GM21619 (cell line): ENCODE data around the gene MYOC.
A peak's percentile ranks its signal among the peaks of the same experiment; 100 is the strongest.
"Not testable (repeated sequence)": the region's sequence is repeated elsewhere in the genome, so short reads cannot be mapped to it uniquely, and the experiment has no call there.

ENCODE experiments used
- ATAC-seq: cut with Tn5 transposase; IDR thresholded peaks from one replicate; pipeline ENCODE4 v1.9.1; 2021; ENCODE audit not compliant: unreplicated experiment

MYOC gene

DNA sequence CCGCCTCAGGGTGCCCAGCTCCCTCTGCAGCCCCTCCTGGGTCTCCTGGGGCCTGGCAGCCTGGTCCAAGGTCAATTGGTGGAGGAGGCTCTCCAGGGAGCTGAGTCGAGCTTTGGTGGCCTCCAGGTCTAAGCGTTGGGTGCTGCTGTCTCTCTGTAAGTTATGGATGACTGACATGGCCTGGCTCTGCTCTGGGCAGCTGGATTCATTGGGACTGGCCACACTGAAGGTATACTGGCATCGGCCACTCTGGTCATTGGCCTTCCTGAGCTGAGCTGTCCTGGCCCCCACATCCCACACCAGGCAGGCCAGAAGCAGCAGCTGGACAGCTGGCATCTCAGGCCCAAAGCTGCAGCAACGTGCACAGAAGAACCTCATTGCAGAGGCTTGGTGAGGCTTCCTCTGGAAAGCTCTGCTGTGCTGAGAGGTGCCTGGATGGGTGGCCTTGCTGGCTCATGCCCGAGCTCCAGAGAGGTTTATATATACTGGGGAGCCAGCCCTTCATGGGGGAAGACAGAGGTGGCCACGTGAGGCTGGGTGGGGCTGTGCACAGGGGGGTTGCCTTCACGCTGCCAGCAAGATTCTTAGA, at the start of gene MYOC:
MYOC (minus strand) TSS at position 455 of the 589 bp plus-strand sequence; CDS start at position 378, 77 bp downstream.
- ATAC-seq: no peak

DNA sequence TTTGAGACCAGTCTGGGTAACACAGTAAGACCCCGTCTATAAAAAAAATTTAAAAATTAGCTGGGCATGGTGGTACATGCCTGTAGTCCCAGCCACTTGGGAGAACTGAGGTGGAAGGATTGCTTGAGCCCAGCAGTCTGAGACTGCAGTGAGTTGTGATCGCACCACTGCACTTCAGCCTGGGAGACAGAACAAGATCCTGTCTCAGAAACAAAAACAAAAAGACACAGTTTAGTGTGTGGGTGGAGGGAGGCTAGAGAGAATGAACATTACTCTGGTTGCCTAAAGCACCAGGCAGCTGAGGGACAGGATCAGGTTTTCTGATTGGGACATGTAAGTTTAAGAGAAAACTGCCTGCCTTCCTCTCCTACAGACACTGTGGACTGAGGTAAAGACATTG, 47.0 kb upstream of the MYOC start:
- no peak for ATAC-seq

DNA sequence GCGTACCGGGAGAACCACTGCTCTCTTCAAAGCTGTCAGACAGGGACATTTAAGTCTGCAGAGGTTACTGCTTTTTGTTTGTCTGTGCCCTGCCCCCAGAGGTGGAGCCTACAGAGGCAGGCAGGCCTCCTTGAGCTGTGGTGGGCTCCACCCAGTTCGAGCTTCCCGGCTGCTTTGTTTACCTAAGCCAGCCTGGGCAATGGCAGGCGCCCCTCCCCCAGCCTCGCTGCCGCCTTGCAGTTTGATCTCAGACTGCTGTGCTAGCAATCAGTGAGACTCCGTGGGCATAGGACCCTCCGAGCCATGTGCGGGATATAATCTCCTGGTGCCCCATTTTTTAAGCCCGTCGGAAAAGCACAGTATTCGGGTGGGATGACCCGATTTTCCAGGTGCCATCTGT, 43.3 kb upstream of the MYOC start:
- ATAC-seq: not testable (repeated sequence)

DNA sequence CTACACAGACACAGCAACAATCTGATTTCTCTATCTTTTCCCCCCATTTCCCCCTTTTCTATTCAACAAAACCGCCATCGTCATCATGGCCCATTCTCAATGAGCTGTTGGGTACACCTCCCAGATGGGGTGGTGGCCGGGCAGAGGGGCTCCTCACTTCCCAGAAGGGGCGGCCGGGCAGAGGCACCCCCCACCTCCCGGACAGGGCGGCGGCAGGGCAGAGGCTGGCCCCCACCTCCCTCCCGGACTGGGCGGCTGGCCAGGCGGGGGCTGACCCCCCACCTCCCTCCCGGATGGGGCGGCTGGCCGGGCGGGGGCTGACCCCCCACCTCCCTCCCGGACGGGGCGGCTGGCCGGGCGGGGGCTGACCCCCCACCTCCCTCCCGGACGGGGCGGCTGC, 41.1 kb upstream of the MYOC start:
- not testable (repeated sequence) for ATAC-seq

DNA sequence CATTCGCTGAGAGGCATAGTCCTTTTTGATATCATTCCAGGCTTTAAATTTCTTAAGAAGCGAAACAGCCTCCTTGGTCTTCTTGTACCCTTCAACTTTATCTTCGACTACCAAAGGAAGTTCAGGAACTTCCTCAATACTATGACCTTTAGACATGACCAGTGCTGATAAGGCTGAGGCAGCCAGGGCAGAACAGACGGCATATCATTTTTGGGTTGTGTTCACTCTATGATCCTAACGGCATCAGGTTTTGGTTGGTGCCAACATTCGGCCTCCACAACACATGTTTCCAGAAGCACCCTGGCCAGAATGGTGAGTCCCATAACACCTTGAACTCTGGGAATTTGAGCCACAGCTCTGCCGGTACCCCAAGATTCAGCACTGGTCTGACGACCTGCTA, 31.4 kb upstream of the MYOC start:
- ATAC-seq: no peak

DNA sequence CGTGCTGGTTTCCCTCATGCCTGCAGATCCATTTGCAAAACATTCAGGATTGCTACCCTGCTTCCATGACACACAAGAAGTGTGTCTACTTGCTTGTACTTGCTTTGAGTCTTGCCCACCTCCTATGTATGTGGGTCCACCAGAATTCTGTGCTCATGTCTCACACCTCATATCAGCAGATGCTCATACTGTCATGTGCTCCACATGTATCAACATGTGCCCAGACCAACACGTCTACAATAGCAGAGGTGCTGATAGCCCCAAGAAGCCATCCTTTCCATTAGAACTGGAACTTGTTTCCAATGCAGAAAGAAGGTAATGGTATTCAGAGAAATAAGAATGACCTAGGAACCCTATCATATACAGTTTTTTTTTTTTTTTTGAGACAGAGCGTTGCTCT, 27.9 kb upstream of the MYOC start:
- no peak for ATAC-seq

DNA sequence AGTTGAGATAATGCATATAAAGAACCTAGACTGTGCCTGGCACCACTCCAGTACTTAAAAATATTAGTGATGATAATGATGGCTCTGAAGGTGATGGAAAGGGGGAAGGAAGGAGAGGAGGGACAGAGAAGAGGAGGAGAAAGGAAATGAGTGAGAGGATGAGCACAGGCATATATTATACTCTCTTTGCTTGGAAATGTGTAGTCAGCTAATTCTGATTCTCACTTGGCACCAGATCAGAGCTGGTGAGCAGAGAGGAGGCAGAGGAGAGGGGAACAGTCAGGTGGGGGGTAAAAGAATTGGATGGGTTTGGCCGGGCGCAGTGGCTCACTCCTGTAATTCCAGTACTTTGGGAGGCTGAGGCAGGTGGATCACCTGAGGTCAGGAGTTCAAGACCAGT, 24.3 kb upstream of the MYOC start:
- ATAC-seq: no peak

DNA sequence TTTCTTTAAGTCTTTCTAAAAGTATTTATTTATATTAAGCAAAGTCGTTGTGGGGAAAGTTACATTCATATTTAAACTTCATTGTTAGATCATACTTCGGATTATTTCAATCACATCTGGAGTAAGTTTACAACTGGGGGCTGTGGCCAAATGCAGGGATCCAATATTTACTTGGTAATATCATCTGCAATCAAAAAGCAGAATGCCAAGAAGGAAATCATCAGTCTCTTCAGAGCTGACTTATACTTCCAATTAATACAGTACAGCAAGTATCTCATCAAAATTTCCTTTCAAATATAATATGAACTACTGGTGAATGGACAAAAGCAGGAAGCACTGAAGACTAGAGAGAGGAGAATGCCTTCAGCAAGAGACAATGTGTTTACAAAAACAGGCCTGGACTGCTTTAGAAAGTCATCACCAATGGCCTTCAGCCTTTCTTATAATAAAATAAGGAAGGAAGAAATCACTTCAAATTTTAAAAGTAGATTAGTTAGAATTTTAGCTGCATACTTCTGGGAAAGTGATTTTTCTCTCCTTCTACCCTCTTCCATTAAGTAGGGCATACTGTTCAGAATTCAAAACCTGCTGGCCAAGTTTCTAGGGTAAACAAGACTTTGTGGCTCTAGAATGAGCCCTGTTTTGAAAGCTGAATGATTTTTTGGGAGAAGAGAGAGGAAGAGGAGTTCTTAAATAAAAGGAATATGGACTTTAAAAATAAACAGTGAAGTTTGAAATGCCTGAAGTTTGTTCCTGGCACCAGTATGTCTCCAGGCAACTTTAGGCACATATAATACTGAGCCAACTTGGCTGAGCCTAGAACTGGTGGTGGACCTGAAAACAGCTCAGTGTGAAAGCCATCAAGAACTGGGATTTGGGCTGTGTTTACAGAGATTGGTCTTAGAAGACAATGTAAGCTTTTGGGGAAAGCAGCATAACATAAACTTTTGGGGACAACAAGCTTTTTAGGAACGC, 22.2 kb upstream of the MYOC start:
- ATAC-seq: no peak

DNA sequence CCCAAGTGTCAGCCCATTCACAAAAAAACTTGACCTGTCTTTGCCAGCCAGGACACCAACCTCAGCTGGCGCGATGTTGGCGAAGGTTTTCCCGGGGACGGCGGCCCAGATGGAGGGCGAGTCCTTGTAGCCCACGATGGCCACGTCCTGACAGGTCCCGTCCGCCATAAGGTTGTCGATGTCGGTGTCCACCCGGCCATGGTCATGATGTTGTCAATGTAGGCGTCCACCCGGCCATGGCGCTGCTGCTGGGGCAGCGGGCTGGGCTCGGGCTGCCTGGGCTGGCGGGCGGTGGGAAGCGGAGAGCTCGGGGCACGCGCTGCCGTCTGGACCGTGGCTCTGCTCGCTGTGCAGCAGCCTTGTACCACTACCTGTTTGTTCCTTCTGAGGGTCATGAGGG, 18.3 kb upstream of the MYOC start:
- no peak for ATAC-seq

DNA sequence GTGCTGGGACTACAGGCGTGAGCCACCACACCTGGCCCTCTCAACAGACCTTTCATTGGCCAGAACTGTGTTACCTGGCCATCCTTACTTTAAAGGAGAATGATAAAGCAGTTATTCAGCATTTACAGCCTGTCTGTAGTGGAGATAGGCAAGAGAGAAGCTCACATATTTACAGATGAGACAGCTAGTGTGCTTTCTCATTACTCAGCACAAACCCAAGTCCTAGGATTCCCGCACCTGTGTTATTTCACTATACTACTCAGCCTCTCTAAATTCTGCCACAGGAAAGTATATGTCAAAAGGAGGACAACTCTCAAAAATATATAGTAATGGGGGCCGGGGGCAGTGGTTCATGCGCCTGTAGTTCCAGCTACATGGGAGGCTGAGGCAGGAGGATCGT, 15.9 kb upstream of the MYOC start:
- ATAC-seq: no peak

DNA sequence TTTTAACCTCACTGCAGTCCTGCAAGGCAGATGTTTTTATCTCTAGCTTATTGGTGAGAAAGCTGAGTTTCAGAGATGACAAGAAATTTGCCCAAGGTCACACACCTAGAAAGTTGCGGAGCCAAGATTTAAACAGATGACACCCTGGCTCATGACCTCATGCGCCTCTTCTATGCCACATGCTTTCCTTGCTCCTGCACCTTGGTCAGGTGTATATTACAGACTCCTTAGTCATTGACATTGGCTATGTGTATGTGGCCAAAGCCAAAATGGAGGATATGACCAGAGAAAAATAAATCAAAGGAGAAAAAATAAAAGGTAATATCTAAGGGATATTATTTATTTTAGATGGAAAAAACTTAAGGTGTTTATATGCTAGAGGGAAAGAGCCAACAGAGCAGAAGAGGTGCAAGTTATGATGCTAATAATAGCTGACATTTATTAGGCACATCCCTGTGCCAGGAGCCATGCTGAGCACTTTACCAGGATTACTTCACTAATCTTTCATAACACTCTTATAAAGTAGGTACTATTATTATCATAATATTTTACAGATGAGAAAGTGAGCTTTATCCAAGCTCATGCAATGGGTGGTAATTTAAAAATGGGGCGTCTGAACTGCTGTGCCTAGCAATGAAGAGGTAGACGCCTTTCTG, 13.8 kb upstream of the MYOC start:
- no peak for ATAC-seq

DNA sequence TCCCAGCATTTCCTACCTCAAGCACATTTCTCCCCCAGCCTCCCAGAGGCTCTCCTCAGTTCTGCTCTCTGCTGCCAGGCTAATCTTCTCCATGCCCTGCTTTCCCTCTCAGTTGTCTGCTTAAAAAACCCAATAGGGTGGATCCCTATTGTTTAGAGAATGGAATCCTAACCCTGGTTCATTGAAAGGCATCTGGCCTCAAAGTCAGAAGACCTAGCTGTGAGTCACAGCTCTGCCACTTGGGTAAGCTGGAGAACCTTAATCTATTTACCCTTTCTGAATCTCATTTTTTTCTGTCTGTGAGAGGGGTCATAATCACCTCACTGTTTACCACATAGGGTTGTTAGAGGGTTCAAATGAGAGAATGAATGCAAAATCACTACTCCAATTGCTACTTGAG, 12.5 kb upstream of the MYOC start:
- no peak for ATAC-seq

DNA sequence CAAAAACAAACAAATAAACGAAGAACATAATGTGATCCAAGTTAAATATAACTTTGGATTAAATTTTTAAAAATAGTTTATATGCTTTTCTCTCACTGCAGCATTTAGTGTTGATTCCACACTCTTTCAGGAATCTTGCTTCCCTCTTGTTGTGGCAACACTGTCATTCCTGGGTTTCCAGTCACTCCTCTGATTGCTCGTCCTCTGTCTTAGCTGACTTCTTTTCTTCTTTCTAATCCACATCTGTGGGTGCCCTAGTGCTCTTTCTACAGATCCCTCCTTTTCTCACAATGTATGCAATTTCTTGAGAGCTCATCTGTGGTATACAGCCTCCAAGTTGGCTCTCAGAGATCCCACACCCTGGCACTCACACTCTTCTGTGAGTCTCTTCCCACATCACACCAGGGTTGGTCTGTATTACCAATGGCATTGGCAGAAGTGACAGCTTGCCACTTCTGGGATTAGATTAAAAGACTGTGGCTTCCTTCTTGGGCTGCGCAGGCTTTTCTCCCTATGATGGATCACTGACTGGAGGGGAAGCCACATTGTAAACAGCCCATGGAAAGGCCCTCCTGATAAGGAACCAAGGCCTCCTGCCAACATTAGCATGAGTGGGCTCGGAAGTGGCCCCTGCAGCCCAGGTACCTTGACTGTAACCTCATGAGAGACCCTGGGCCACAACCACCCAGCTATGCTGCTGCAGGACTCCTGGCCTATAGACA, 11.5 kb upstream of the MYOC start:
- ATAC-seq: no peak

DNA sequence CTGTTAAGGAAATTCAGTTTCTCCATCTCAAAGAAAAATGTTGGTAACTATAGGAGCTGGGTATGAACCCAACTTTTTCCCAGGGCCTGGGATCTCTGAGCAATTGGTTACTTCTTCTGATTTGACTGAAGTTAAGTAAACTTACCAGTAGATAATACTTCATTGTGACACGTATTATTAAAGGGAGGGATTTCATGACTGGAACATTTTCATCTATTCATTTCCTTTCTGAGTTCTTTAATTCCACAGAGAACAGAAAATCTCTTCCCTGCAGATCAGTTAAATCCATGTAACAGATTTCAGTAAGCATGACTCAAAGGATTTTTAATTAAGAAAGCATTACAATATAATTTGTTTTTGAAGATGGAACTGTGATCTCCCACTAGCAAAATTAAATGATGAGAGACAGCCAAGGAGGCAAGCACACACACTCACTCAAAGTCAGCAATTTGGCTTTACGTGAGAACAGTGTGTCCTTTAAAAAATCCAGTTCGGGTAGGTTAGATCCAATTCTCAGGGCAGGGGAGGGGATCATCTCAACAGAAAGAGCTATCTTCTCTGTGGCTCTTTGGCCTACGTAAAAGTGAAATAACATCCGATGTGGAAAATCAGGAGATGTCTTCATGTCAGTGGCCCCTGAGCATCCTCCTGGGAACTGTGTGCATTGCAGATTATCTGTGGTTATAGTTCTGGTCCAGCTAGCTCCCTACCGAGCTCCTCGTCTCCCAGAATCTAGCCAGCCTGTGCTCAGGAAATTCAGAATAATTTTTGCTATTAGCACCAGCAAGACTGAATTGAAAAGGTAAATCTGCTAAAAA, 10.8 kb upstream of the MYOC start:
- ATAC-seq: no peak

DNA sequence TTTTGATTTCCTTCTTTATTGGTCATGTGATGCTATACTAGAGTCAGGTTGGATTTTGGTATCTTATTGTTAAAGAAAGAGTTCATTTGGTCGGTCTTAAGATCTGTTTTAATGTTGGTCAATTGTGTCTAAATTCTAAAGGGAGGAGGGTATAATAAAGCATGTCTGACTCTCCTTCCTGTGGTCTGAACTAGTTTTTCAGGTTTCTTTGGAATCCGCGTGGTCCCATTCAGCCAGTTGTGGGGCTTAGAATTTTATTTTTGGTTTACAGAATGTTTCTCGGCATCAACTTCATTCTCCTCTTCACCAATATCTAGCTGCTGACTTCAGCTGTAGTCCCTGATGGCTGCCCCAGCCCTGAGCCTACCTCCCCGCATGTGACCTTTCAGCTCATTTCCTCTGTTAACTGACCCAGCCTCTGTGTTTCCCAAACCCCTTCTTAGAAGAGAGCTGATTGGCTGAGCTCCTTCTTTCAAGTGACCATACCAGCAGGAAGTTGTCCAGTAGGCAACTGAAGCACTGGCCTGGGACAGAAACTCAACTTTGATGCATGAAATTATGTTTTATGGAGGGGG, 8.7 kb upstream of the MYOC start:
- ATAC-seq: no peak

DNA sequence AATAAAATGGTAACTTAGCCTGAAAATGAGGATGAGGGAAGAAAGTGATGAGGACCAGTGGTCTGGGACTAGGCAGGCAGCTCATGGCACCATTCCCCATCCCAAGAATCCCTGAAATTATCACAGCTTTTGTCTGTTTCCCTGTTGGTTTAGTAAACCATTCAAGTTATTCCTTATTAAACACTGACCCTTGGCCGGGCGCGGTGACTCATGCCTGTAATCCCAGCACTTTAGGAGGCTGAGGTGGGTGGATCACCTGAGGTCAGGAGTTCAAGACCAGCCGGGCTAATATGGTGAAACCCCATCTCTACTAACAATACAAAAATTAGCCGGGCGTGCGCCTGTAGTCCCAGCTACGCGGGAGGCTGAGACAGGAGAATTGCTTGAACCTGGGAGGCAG, 3.7 kb upstream of the MYOC start:
- not testable (repeated sequence) for ATAC-seq

DNA sequence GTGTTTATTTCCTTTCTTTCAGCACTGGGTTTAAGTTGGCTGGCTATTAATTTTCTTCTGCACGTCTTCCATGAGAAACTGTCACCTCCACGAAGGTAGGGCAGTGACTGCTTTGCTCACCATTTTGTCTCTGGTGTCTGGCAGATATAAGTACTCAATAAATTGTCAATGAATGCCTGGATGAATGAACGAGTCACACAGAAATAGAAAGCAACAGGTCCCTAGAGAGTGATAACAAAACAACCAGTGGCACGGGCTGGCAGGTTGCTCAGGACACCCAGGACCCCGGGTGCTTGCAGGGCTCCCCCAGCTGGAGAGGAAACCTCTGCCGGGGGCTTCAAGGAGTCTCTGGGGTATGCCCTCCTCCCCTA, 3.2 kb upstream of the MYOC start:
- ATAC-seq: peak; percentile 22

DNA sequence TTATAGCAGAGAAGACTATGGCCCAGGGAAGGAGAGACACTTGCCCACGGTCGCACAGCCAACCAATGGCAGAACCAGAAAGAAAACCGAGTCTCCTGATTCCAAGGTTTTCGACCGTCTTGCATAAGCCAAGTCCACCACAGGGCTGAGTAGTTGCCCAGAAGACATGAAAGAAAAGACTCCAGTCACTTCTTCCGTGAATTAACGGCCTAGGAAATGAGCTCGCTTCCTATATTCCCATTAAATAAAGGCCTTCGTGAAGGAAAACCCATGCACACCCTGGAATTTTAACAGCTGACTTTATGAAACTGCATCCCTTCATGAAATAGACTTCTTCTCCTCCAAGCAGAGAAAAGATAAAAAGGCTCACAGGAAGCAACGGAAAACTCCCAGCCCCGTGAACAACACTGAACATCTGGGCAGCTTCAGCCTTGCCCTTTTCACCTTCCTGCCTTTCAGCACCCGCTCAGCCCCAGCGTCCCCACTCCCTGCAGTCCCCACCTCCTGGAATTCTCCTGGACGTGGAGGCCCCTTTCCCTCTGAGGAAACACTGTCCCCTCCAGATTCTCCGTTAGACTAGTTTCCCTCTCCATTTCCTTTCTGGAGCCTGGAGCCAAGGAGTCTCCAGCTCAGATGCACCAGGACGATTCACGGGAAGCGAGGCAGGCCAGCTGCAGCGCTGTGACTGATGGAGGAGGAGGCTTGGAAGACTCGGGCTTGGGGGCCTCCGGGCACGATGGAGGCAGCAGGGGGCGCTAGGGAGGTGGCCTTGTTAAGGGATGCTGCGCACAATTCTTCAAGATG, 2.7 kb upstream of the MYOC start:
- peak; percentile 78 for ATAC-seq

DNA sequence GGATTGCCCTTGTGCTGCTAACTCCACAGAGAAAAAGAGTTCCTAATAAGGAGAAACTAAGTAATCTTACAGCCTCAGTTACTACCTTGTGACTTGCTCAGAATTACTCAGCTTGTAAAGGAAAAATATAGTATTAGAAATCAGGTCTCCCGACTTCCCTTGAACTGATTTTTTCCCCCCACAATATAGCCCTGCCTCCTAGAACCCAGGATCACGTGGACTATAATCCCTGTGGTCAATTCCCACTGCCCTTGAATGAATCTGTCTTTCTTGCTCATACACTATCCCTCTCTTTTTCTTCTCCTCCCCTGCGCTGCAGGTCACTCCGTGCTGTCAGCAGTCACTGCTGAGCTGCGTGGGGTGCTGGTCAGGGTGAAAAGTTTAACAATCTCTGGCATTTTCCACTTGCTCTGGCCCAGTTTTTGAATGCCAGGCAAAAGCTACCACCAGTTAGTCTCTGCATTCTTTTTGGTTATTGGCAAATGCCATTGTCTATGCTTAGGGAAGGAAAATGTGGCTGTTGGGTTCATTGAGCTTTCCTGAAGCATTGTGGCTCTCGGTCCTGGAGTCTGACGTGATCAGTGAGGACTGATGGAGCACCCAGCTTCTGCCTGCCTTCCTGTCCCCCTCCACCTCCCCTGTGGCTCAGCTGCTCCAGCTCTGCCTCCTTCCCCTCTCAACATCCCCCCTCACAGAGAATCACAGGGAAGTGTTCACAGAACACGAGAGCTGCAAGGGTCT, 1.9 kb upstream of the MYOC start:
- ATAC-seq: no peak
